Chondrocyte (in vitro differentiated cells): ENCODE data around the gene CEP85L. TPM values are rescaled to one million over a fixed set of nuclear protein-coding genes. Genes with fewer than 3 reads are reported as not detected.

Source experiments
- DNase-seq: peaks from one replicate; pipeline ENCODE4 v3.0.0; 2021; ENCODE audit warnings: mixed read lengths, low spot score
- H3K27ac Mint-ChIP-seq: one replicate; pipeline ENCODE4 v1.8.0; 2021; ENCODE audit warnings: mild to moderate bottlenecking, moderate library complexity, mixed read lengths; ENCODE audit not compliant: unreplicated experiment
- H3K27me3 Mint-ChIP-seq: 2 replicates; pipeline ENCODE4 v1.8.0; 2021; ENCODE audit warnings: low read depth, mixed read lengths
- H3K36me3 Mint-ChIP-seq: 2 replicates; pipeline ENCODE4 v1.8.0; 2021; ENCODE audit warnings: low read depth, mixed read lengths
- H3K4me1 Mint-ChIP-seq: 2 replicates; pipeline ENCODE4 v1.8.0; 2021; ENCODE audit warnings: low read depth, mild to moderate bottlenecking, mixed read lengths
- H3K4me3 Mint-ChIP-seq: one replicate; pipeline ENCODE4 v1.8.0; 2021; ENCODE audit warnings: mild to moderate bottlenecking, moderate library complexity, mixed read lengths; ENCODE audit not compliant: unreplicated experiment
- H3K9me3 Mint-ChIP-seq: 2 replicates; pipeline ENCODE4 v1.8.0; 2021; ENCODE audit warnings: low read depth, mixed read lengths
- CTCF ChIP-seq: fragments of 200-600 bp; sonication (generic); IDR thresholded peaks from 2 replicates; pipeline ENCODE4 v1.5.0; 2021; ENCODE audit warnings: antibody characterized with exemption, mild to moderate bottlenecking, moderate library complexity
- total RNA-seq: library from RNA; stranded (reverse); gene quantifications from 3 replicates; pipeline ENCODE4 v1.2.1, GENCODE V29; 2021

Gene CEP85L
- total RNA-seq, 1 donor from 2014 or later: 10.4 TPM

DNA sequence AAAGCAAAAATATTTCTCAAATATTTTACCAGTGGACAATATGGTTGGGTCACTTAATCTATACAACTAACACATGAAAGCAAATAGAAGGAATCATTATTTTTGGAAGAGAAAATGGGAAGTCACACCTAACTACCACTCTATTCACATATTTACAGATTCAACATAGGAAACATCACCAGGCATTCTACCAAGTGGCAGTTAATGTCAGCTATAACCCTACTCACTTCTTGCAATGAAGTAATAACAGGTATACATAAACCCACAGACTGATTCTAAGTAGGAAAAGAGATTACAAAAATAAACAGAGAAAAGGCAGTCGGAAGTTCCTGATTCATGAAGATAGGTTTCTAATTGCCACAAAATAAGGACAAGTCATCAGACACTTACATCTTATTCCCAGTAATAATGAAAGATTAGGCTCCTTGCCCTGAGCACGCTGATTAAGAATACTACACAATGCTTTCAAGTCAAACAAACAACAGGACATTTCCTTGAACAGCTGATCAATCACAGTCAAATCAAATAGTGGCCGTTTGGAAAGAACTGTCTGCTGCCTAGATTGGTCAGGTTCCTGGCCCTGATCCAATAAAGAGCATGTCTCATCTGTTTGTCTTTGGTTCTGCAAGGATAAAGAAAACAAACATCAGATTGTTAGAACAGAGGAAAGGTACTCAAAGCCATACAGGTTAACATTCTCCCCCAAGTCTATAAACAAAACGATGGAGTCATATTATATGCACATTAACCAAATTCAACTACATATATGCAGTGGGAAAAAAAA, 182.5 kb downstream of the CEP85L start:
- Mint-ChIP-seq H3K4me3 (no peak overlapping the region), H3K36me3 (peaks cover 27% of the 10 kb centered on the region), H3K27ac (no peak overlapping the region), H3K9me3 (no peaks in the 10 kb centered on the region), H3K27me3 (no peaks in the 10 kb centered on the region), H3K4me1 (peaks cover 15% of the 10 kb centered on the region)
- no peak for TF ChIP-seq CTCF
- no peak for DNase-seq

DNA sequence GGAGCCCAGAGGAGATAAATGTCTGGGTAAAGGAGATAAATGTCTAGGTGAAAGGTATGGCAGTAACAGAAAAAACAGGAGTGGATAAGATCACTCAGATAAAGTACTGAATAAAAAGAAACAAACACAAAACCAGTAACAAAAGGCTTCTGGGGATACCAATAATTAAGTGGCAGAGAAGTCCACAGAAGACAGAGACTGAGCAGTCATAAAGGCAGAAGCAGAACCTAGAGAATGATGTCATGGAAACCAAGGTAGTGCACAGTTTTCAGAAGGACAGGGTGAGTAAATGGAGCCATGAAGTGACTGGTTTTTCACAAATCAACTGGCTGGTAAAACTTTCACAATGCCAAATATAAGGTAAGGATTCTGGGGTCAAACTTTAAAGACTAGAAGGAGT, 184.2 kb downstream of the CEP85L start:
- H3K4me3 Mint-ChIP-seq: no peak overlapping the region
- DNase-seq: no peak
- H3K36me3 Mint-ChIP-seq: peaks cover 28% of the 10 kb centered on the region
- peaks cover 7% of the 10 kb centered on the region for H3K4me1 Mint-ChIP-seq
- H3K27ac Mint-ChIP-seq: no peak overlapping the region
- H3K27me3 Mint-ChIP-seq: no peaks in the 10 kb centered on the region
- H3K9me3 Mint-ChIP-seq: no peaks in the 10 kb centered on the region
- no peak for TF ChIP-seq CTCF

GRCh38 chr6:118464620-118465019, 186.8 kb downstream of the CEP85L start:
- Mint-ChIP-seq H3K27me3 (no peaks in the 10 kb centered on the region), H3K27ac (no peak overlapping the region)
- no peak for TF ChIP-seq CTCF

DNA sequence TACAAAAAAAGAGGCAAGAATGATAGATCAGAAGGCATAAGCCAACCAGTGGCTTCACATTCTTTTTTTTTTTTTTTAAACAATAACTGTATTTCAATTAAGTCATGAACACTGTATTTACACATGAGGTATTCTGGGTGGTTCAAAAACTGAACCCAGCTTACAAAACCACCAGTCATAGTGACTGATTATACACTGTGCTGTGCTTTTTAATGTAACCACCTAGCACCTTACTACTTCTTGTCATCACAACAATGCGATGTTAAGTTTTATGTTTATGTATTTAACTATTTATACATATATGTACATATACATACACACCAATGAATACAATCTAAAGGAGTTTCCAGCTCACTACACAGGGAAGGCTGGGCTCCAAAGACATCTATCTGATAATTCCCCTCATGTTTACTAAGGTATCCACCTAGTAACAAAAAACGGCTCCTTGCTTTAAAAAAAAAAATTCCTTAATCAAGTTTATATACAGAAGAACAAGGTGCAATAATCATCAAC, 190.4 kb downstream of the CEP85L start:
- Mint-ChIP-seq H3K4me1 (peaks cover 7% of the 10 kb centered on the region), H3K27ac (no peak overlapping the region), H3K36me3 (peaks cover 10% of the 10 kb centered on the region), H3K9me3 (peaks cover 7% of the 10 kb centered on the region), H3K4me3 (no peak overlapping the region), H3K27me3 (no peaks in the 10 kb centered on the region)
- no peak for TF ChIP-seq CTCF
- DNase-seq: no peak

More at GRCh38 chr6:118464620-118465019, 186.8 kb downstream of the CEP85L start:
- no peak for DNase-seq
- Mint-ChIP-seq H3K4me3 (no peak overlapping the region), H3K36me3 (peaks cover 28% of the 10 kb centered on the region), H3K4me1 (peaks cover 7% of the 10 kb centered on the region), H3K9me3 (no peaks in the 10 kb centered on the region)

GRCh38 chr6:118456982-118457381, 194.4 kb downstream of the CEP85L start:
- Mint-ChIP-seq H3K9me3 (peaks cover 41% of the 10 kb centered on the region), H3K27ac (no peak overlapping the region), H3K4me1 (no peaks in the 10 kb centered on the region), H3K4me3 (no peak overlapping the region), H3K36me3 (peaks cover 12% of the 10 kb centered on the region), H3K27me3 (no peaks in the 10 kb centered on the region)
- TF ChIP-seq CTCF: no peak
- no peak for DNase-seq
